ACC112 (cell line): Measurements from ENCODE around the gene PRIM2.
"Not testable (repeated sequence)": the region's sequence is repeated elsewhere in the genome, so short reads cannot be mapped to it uniquely, and the experiment has no call there.

Experiments used
- H2AFZ ChIP-seq: fragments of 200-600 bp; sonication (generic); one replicate; pipeline ENCODE4 v1.6.0; 2017; ENCODE audit warnings: antibody characterized with exemption, low read length; ENCODE audit not compliant: unreplicated experiment
- H3K27ac ChIP-seq: fragments of 200-600 bp; sonication (generic); 2 replicates; pipeline ENCODE4 v1.5.1; 2014; ENCODE audit warnings: low read depth, mild to moderate bottlenecking, antibody characterized with exemption, low read length, moderate library complexity
- H3K27me3 ChIP-seq: fragments of 200-600 bp; sonication (generic); 2 replicates; pipeline ENCODE4 v1.6.1; 2014; ENCODE audit warnings: mild to moderate bottlenecking, antibody characterized with exemption, low read length, moderate library complexity, mixed read lengths; ENCODE audit not compliant: insufficient read depth
- H3K36me3 ChIP-seq: fragments of 200-600 bp; sonication (generic); 2 replicates; pipeline ENCODE4 v1.6.1; 2016; ENCODE audit warnings: mild to moderate bottlenecking, antibody characterized with exemption, low read length, moderate library complexity, mixed read lengths; ENCODE audit not compliant: insufficient read depth
- H3K4me1 ChIP-seq: fragments of 200-600 bp; sonication (generic); one replicate; pipeline ENCODE4 v1.6.1; 2016; ENCODE audit warnings: low read length, mixed read lengths; ENCODE audit not compliant: insufficient read depth, unreplicated experiment, control insufficient read depth
- H3K4me3 ChIP-seq: fragments of 200-600 bp; sonication (generic); 2 replicates; pipeline ENCODE4 v1.5.1; 2014; ENCODE audit warnings: mild to moderate bottlenecking, low read depth, low read length
- H3K79me2 ChIP-seq: fragments of 200-600 bp; sonication (generic); one replicate; pipeline ENCODE4 v1.6.0; 2016; ENCODE audit warnings: low read length; ENCODE audit not compliant: control insufficient read depth, unreplicated experiment, insufficient read depth

The PRIM2 gene

GRCh38 chr6:57445379-57445778, 127.9 kb downstream of the PRIM2 start:
- not testable (repeated sequence) for H3K27me3 ChIP-seq, H3K4me3 ChIP-seq, H3K4me1 ChIP-seq, H2AFZ ChIP-seq, H3K36me3 ChIP-seq, H3K27ac ChIP-seq
- H3K79me2 ChIP-seq: peaks cover 15% of the 10 kb centered on the region

DNA sequence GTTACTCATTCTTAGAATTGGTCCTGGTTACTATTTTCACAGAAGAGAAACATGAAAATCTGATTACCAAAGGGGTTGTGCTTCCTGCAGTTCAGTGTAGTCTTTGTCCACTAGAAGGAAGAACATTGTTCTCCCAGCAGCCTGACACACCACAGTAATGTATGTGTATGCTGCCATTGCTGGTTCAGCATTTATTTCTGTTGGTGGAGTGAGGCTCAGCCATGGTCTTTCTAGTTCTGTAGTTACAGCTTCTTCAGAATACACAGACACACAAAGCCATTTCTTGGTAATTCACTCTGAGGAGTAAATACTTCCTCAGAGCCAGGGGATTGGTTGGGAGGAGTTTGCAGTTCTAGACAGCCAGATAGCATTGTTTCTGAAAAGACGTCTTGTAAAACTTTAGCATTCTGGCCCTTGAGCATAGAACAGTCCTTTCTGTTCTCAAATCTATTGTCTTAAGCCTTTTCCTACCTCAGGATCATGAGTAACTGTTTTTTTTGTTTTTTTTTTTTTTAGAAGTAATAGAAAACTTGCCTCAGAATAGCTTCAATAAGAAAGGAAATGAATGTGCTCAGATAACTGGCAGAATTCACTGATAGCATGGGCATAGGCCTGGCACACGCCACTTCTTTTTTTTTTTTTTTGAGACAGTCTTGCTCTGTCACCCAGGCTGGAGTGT, 128.5 kb downstream of the PRIM2 start:
- not testable (repeated sequence) for H3K27me3 ChIP-seq, H3K4me3 ChIP-seq, H3K4me1 ChIP-seq, H3K27ac ChIP-seq, H2AFZ ChIP-seq, H3K36me3 ChIP-seq
- H3K79me2 ChIP-seq: peaks cover 11% of the 10 kb centered on the region

DNA sequence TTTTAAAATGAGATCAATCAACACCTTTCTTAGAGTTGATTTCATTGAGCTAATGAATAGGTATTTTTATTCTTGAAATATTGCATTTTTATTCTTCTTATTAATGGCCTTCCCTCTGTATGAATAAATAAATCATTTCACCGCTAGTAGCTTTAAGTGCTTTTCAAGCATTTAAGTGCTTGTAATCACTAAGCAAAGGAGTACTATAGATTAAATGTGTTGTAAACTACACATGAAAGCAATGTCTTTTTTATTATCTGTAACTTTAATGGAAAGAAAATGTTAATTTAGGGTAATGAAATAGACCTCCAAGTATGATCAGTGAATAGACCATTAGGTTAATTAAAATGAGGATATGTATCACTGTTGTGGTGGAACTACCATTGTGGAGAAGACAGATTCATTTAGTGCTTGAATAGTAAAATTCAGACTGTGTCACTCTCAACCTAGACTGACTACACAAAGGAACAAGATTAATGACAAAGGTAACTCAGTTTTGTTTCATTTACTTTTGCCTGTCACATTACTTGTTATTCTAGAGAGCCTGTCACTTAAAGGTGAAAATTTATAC, 132.2 kb downstream of the PRIM2 start:
- not testable (repeated sequence) for H3K36me3 ChIP-seq, H3K27me3 ChIP-seq, H2AFZ ChIP-seq, H3K4me1 ChIP-seq, H3K4me3 ChIP-seq, H3K27ac ChIP-seq, H3K79me2 ChIP-seq

DNA sequence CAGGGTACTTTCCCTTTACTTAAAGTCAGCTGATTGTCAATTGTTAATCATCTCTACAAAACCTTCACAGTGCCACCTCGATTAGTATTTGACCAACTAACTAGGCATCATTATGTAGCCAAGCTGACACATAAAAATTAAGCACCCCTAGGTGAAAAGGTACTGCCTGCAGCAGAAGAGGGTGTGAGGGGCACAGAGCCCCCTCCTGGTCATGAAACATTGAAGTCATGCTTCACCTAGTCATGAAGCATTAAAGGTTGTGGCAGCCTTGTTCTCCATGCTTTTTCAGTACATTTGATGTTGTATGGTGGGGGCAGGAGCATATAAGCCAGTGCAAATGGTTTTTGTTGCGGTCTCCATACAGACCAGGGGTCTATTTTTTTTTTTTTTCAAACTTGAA, 142.4 kb downstream of the PRIM2 start:
- not testable (repeated sequence) for H3K4me3 ChIP-seq, H3K79me2 ChIP-seq, H2AFZ ChIP-seq, H3K27me3 ChIP-seq, H3K4me1 ChIP-seq, H3K27ac ChIP-seq, H3K36me3 ChIP-seq

GRCh38 chr6:57461022-57461421, 143.6 kb downstream of the PRIM2 start:
- H3K27ac ChIP-seq, H3K4me3 ChIP-seq, H3K36me3 ChIP-seq, H2AFZ ChIP-seq, H3K79me2 ChIP-seq, H3K27me3 ChIP-seq, H3K4me1 ChIP-seq: not testable (repeated sequence)

GRCh38 chr6:57463809-57464208, 146.4 kb downstream of the PRIM2 start:
- H3K4me3 ChIP-seq, H3K4me1 ChIP-seq, H3K79me2 ChIP-seq, H3K27ac ChIP-seq, H2AFZ ChIP-seq, H3K27me3 ChIP-seq, H3K36me3 ChIP-seq: not testable (repeated sequence)

DNA sequence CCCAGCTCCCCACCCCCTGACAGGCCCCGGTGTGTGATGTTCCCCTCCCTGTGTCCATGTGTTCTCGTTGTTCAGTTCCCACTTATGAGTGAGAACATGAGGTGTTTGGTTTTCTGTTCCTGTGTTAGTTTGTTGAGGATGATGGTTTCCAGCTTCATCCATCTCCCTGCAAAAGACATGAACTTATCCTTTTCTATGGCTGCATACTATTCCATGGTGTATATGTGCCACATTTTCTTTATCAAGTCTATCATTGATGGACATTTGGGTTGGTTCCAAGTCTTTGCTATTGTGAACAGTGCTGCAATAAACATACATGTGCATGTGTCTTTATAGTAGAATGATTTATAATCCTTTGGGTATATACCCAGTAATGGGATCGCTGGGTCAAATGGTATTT, 148.5 kb downstream of the PRIM2 start:
- H3K4me3 ChIP-seq, H3K27ac ChIP-seq, H3K27me3 ChIP-seq, H2AFZ ChIP-seq, H3K79me2 ChIP-seq, H3K36me3 ChIP-seq: not testable (repeated sequence)
- H3K4me1 ChIP-seq: peaks cover 14% of the 10 kb centered on the region

DNA sequence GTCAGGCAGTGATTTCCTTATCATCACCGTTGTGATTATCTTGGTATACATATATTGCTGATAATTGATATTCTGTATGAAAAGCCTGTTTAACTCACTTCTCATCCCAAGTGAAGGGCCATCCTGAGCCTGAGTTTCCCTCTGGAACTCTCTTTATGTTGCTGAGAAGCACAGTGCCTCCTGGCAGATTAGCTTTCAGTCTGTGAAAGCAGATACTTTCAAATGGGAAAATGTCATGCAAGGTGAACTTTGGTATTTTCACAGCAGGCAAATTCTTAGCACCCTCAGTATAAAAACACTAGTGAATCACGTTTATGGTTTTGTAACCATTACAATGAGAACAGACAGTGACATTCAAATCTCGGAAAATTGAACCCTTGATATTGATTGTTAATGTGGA, 151.6 kb downstream of the PRIM2 start:
- Histone ChIP-seq H3K79me2 (peaks cover 12% of the 10 kb centered on the region), H2AFZ (no peak overlapping the region), H3K4me3 (no peak overlapping the region), H3K36me3 (no peaks in the 10 kb centered on the region), H3K4me1 (peaks cover 40% of the 10 kb centered on the region), H3K27me3 (no peaks in the 10 kb centered on the region), H3K27ac (no peak overlapping the region)

GRCh38 chr6:57470148-57470547, 152.7 kb downstream of the PRIM2 start:
- not testable (repeated sequence) for H2AFZ ChIP-seq, H3K27ac ChIP-seq, H3K27me3 ChIP-seq, H3K36me3 ChIP-seq, H3K4me3 ChIP-seq
- H3K79me2 ChIP-seq: peaks cover 12% of the 10 kb centered on the region
- peaks cover 46% of the 10 kb centered on the region for H3K4me1 ChIP-seq

DNA sequence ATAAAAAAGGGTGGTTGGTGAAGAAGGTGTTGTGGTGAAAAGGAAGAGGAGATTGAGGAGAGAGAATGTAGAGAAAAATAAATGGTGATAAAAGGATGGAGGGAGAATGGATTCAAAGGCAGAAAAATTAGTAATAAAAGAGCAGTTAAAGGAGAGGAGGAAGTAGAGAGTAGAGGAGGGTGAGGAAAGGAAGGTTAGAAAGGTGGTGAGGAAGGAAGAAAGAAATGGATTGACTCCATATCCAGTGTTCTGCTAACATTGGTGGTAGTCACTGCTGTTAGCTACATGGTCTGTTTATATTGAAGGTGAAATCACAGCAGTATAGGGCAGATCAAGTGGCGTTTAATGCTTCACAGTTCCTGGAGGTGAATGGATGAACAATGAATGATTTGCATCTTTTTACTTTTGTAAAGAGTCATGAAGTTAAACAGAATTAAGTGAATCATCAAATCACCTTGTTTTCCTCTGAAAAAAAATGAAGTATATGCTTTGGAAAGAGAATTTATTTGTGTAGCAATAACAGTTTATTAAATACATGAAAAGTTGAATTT, 154.0 kb downstream of the PRIM2 start:
- H3K27me3 ChIP-seq, H3K4me3 ChIP-seq, H2AFZ ChIP-seq, H3K36me3 ChIP-seq: not testable (repeated sequence)
- Histone ChIP-seq H3K4me1 (peaks cover 58% of the 10 kb centered on the region), H3K79me2 (peaks cover 12% of the 10 kb centered on the region), H3K27ac (peak overlapping the region; percentile 87; the same call in 1 of the 2 replicates)

GRCh38 chr6:57472861-57473362, 155.5 kb downstream of the PRIM2 start:
- Histone ChIP-seq H3K4me1 (peaks cover 58% of the 10 kb centered on the region), H3K4me3 (peak overlapping the region; percentile 21; the same call in 1 of the 2 replicates), H3K27ac (peak overlapping the region; percentile 87), H3K79me2 (peaks cover 12% of the 10 kb centered on the region)
- not testable (repeated sequence) for H3K36me3 ChIP-seq, H2AFZ ChIP-seq, H3K27me3 ChIP-seq
